Tibial nerve (tissue), 4 donors: ENCODE measurements around the gene HCFC1.

ENCODE experiments used
- CTCF ChIP-seq, 5 experiments: fragments of 200-600 bp in 3 of 5; fragments of 450-650 bp in 2 of 5; sonication (generic) in 3 of 5; IDR thresholded peaks; one replicate each; pipeline ENCODE4 v1.5.1; 2016 to 2019; ENCODE audit warnings: antibody characterized with exemption in 5 of 5, mild to moderate bottlenecking in 3 of 5, moderate library complexity in 2 of 5
- EP300 ChIP-seq, 2 donors: sonication (generic); formaldehyde crosslinking; IDR thresholded peaks; one replicate each; pipeline ENCODE4 v1.6.1; 2017; ENCODE audit warnings: antibody characterized with exemption in 2 of 2, mild to moderate bottlenecking in 1 of 2
- POLR2A ChIP-seq, 2 donors: fragments of 450-650 bp; IDR thresholded peaks; one replicate each; pipeline ENCODE4 v1.6.1; 2017; ENCODE audit warnings: antibody characterized with exemption in 2 of 2, mild to moderate bottlenecking in 2 of 2, moderate library complexity in 2 of 2

GRCh38 chrX:153909980-153910360 lies 61.6 kb downstream of the HCFC1 start:
- TF ChIP-seq CTCF (IDR thresholded peaks at IDR 0.05) (no peak), EP300 (IDR thresholded peaks at IDR 0.05) (no peak), POLR2A (IDR thresholded peaks at IDR 0.05) (no peak)
